Psoas muscle (tissue), 8 donors: Measurements from ENCODE around the gene GPER1. TPM values are rescaled to one million over a fixed set of nuclear protein-coding genes. Genes with fewer than 3 reads are reported as not detected.

Experiments used
- ATAC-seq, 4 donors: fragments of 200-7000 bp; cut with Tn5 transposase; one replicate each; pipeline ENCODE4 v1.9.1; 2020; ENCODE audit warnings: moderate library complexity in 3 of 4, mild to moderate bottlenecking in 2 of 4
- DNase-seq, 2 donors: peaks; one replicate each; pipeline ENCODE4 v3.0.0-alpha.2; 2020
- H3K27ac ChIP-seq: fragments of 200-600 bp; one replicate; pipeline ENCODE4 v1.8.0; 2022
- H3K27me3 ChIP-seq, 3 donors: fragments of 200-600 bp in 1 of 3; one replicate each; pipeline versions ENCODE4 v1.6.1 to v1.8.0; 2013 to 2022; ENCODE audit warnings: low read length in 2 of 3, mild to moderate bottlenecking in 2 of 3, moderate library complexity in 1 of 3; ENCODE audit not compliant: insufficient read depth in 3 of 3
- H3K36me3 ChIP-seq, 2 donors: fragments of 200-600 bp in 1 of 2; one replicate each; pipeline versions ENCODE4 v1.6.1 to v1.8.0; 2013 to 2022; ENCODE audit warnings: low read depth in 1 of 2, mild to moderate bottlenecking in 1 of 2, moderate library complexity in 1 of 2; ENCODE audit not compliant: insufficient read depth in 1 of 2
- H3K4me1 ChIP-seq: fragments of 200-600 bp; one replicate; pipeline ENCODE4 v1.8.0; 2022
- H3K4me3 ChIP-seq: fragments of 200-600 bp; one replicate; pipeline ENCODE4 v1.8.0; 2022; ENCODE audit warnings: mild to moderate bottlenecking
- H3K9me3 ChIP-seq: fragments of 200-600 bp; one replicate; pipeline ENCODE4 v1.8.0; 2022
- WGBS, 3 donors: extraction: QIAGEN DNeasy Blood & Tissue Kit; methylation state at CpG; one replicate each; pipeline versions ENCODE4 v1.1.6 to v1.1.7; 2013; 5-methylcytosine and 5-hydroxymethylcytosine counted together
- intact Hi-C, 2 donors: fragments of 100-400 bp; cut with DNase I; formaldehyde crosslinking; loops; one replicate each; pipeline versions ENCODE4 v1.11.0 to v1.14.2; 2022
- polyA plus RNA-seq, 3 donors: library from polyadenylated mRNA; stranded (reverse); fragments of 200-250 nt; gene quantifications; one replicate each; pipeline ENCODE4 v1.2.3, GENCODE V29; 2013
- total RNA-seq, 4 donors: library from RNA; stranded (reverse); fragmentation: NEBNext Ultra II Directional in 2 of 4; extraction: Animal tissue kit (Norgen Biotek cat#: 25700) in 2 of 4; gene quantifications; one replicate each; pipeline versions ENCODE4 v1.2.1 to v1.2.4, GENCODE V29; 2021 to 2023
- TF ChIP-seq, protein P1 (sequence below): fragments of 200-600 bp; IDR thresholded peaks from one replicate; pipeline ENCODE4 v1.8.0; 2022; ENCODE audit warnings: antibody characterized with exemption
- donor health status: healthy with polysubstance abuse.
- donor health status: DM: no; HTN: no; CAD: no; lungs with moderate emphysema.
- donor health status: Bipolar disorder and iron deficiency.
- donor health status: healthy.
- donor health status: DM: yes; HTN: yes; CAD: no.
- donor health status: DM: no; HTN: no; CAD: no.
- donor health status: DM: no; HTN: no; CAD: no.
- donor health status: DM: yes; HTN: yes; CAD: no.

The GPER1 gene
- total and polyA plus RNA-seq, 7 donors: 0.90 to 3.1 (median 1.4) TPM

DNA sequence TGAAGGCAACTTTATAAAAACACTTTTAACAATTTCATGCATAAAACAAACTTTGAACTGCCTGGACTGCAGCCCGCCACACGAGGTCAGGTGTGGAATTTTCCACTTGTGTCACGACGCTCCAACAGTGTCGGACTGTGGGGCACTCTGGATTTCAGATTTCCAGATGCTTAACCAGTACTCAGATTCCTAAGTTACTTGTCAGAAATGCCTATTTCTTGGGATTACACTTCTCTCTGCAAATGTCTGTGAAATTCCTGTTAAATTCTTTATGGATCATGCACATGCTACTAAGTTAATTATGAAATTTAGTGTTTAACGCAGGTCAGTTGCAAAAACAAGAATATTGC lies 473 bp upstream of the GPER1 start:
- TF ChIP-seq, protein P1, sequence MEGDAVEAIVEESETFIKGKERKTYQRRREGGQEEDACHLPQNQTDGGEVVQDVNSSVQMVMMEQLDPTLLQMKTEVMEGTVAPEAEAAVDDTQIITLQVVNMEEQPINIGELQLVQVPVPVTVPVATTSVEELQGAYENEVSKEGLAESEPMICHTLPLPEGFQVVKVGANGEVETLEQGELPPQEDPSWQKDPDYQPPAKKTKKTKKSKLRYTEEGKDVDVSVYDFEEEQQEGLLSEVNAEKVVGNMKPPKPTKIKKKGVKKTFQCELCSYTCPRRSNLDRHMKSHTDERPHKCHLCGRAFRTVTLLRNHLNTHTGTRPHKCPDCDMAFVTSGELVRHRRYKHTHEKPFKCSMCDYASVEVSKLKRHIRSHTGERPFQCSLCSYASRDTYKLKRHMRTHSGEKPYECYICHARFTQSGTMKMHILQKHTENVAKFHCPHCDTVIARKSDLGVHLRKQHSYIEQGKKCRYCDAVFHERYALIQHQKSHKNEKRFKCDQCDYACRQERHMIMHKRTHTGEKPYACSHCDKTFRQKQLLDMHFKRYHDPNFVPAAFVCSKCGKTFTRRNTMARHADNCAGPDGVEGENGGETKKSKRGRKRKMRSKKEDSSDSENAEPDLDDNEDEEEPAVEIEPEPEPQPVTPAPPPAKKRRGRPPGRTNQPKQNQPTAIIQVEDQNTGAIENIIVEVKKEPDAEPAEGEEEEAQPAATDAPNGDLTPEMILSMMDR: no peak
- H3K4me1 ChIP-seq: peaks cover 12% of the 10 kb centered on the region
- no peak for ATAC-seq
- no peak overlapping the region for H3K27ac ChIP-seq
- no peaks in the 10 kb centered on the region for H3K9me3 ChIP-seq
- H3K4me3 ChIP-seq: peak overlapping the region; percentile 55
- intact Hi-C loops: loop anchor here (2.0 to 5.0 kb wide), 3 partner anchors 35 to 89 kb away; no protein-coding TSS in a partner anchor
- 20 to 35% (median 23%) methylated on average over 6 of the region's 6 CpGs for WGBS, 3 donors
- DNase-seq: no peak
- H3K36me3 ChIP-seq: no peaks in the 10 kb centered on the region
- no peaks in the 10 kb centered on the region for H3K27me3 ChIP-seq

DNA sequence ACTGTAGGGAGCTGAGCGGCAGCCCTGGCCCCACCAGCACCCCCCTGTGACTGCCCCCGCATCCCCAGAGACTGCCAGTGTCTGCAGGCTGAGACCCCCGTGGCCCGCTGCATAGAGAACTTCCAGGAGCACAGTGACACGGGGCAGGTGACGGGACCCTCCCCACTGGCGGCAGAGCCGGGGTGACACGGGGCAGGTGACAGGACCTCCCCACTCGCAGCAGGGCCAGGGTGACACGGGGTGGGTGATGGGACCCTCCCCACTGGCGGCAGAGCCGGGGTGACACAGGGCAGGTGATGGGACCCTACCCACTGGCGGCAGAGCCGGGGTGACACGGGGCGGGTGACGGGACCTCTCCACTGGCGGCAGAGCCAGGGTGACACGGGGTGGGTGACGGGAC lies 2.3 kb downstream of the GPER1 start:
- 89 to 95% (median 92%) methylated on average over 20 to 21 of the region's 21 CpGs for WGBS, 3 donors
- ATAC-seq: no peak
- TF ChIP-seq, protein P1: no peak

GRCh38 chr7:1090686-1091643 lies 3.1 kb downstream of the GPER1 start:
- H3K4me3 ChIP-seq: no peak overlapping the region
- no peaks in the 10 kb centered on the region for H3K27me3 ChIP-seq
- H3K9me3 ChIP-seq: no peaks in the 10 kb centered on the region
- intact Hi-C loops: no loop called here
- H3K27ac ChIP-seq: no peak overlapping the region
- ATAC-seq (no peak), DNase-seq (no peak)
- no peaks in the 10 kb centered on the region for H3K36me3 ChIP-seq
- peaks cover 18% of the 10 kb centered on the region for H3K4me1 ChIP-seq
- TF ChIP-seq, protein P1: no peak
- WGBS, 3 donors: 84 to 87% (median 86%) methylated on average over 28 of the region's 28 CpGs

More for the DNA sequence above, 2.3 kb downstream of the GPER1 start:
- no peaks in the 10 kb centered on the region for H3K9me3 ChIP-seq
- H3K4me3 ChIP-seq: no peak overlapping the region
- no peak overlapping the region for H3K27ac ChIP-seq
- peaks cover 12% of the 10 kb centered on the region for H3K4me1 ChIP-seq
- DNase-seq: no peak
- intact Hi-C loops: no loop called here
- H3K27me3 ChIP-seq: no peaks in the 10 kb centered on the region
- H3K36me3 ChIP-seq: no peaks in the 10 kb centered on the region

- no peak for DNase-seq
- TF ChIP-seq, protein P1: no peak
- Histone ChIP-seq H3K9me3 (no peaks in the 10 kb centered on the region), H3K4me1 (peaks cover 23% of the 10 kb centered on the region), H3K36me3 (no peaks in the 10 kb centered on the region), H3K4me3 (no peak overlapping the region), H3K27me3 (no peaks in the 10 kb centered on the region), H3K27ac (no peak overlapping the region)
- intact Hi-C loops: no loop called here
- 95 to 98% (median 96%) methylated on average over 18 of the region's 18 CpGs for WGBS, 3 donors
- ATAC-seq: no peak
Observed at GRCh38 chr7:1091644-1092027, 3.7 kb downstream of the GPER1 start.
